Tibial nerve (tissue), 4 donors: Measurements from ENCODE around the gene CHTF18. TPM values are rescaled to one million over a fixed set of nuclear protein-coding genes. Genes with fewer than 3 reads are reported as not detected.
"Not testable (repeated sequence)": the region's sequence is repeated elsewhere in the genome, so short reads cannot be mapped to it uniquely, and the experiment has no call there.

ENCODE experiments used
- DNase-seq, 2 donors: peaks; one replicate each; pipeline ENCODE4 v3.0.0-alpha.2; 2019; ENCODE audit warnings: low spot score in 2 of 2
- H3K27ac ChIP-seq, 4 donors: fragments of 200-600 bp; sonication (generic) in 3 of 4; one replicate each; pipeline ENCODE4 v1.5.1; 2017 to 2019; ENCODE audit warnings: mild to moderate bottlenecking in 1 of 4
- H3K27me3 ChIP-seq, 2 donors: fragments of 200-600 bp; sonication (generic) in 1 of 2; one replicate each; pipeline versions ENCODE4 v1.5.1 to v1.6.0; 2017 to 2019
- H3K36me3 ChIP-seq, 3 donors: fragments of 200-600 bp; sonication (generic); one replicate each; pipeline ENCODE4 v1.5.1; 2018 to 2019
- H3K4me1 ChIP-seq, 4 donors: fragments of 200-600 bp; sonication (generic) in 3 of 4; one replicate each; pipeline ENCODE4 v1.5.1; 2017 to 2019
- H3K4me3 ChIP-seq, 4 donors: fragments of 200-600 bp; sonication (generic) in 3 of 4; one replicate each; pipeline ENCODE4 v1.5.1; 2017 to 2019; ENCODE audit warnings: mild to moderate bottlenecking in 1 of 4, moderate library complexity in 1 of 4
- H3K9me3 ChIP-seq, 4 donors: fragments of 200-600 bp; sonication (generic) in 3 of 4; one replicate each; pipeline ENCODE4 v1.5.1; 2017 to 2019
- EP300 ChIP-seq, 2 donors: sonication (generic); formaldehyde crosslinking; IDR thresholded peaks; one replicate each; pipeline ENCODE4 v1.6.1; 2017; ENCODE audit warnings: antibody characterized with exemption in 2 of 2, mild to moderate bottlenecking in 1 of 2
- POLR2A ChIP-seq, 2 donors: fragments of 450-650 bp; IDR thresholded peaks; one replicate each; pipeline ENCODE4 v1.6.1; 2017; ENCODE audit warnings: antibody characterized with exemption in 2 of 2, mild to moderate bottlenecking in 2 of 2, moderate library complexity in 2 of 2
- WGBS, 2 donors: methylation state at CpG; one replicate each; pipeline ENCODE4 v1.1.5; 2018; 5-methylcytosine and 5-hydroxymethylcytosine counted together
- total RNA-seq, 4 donors: library from RNA; depleted of rRNA; stranded (reverse); fragments of >200 nt; gene quantifications; one replicate each; pipeline ENCODE4 v1.1.0, GENCODE V29; 2016
- TF ChIP-seq, protein P1 (sequence below), 5 experiments: fragments of 200-600 bp in 3 of 5; fragments of 450-650 bp in 2 of 5; sonication (generic) in 3 of 5; IDR thresholded peaks; one replicate each; pipeline ENCODE4 v1.5.1; 2016 to 2019; ENCODE audit warnings: antibody characterized with exemption in 5 of 5, mild to moderate bottlenecking in 3 of 5, moderate library complexity in 2 of 5

The CHTF18 gene
- total RNA-seq, 4 donors from 2014 or later, result 6.1 to 57.5 (median 17.7) TPM

DNA sequence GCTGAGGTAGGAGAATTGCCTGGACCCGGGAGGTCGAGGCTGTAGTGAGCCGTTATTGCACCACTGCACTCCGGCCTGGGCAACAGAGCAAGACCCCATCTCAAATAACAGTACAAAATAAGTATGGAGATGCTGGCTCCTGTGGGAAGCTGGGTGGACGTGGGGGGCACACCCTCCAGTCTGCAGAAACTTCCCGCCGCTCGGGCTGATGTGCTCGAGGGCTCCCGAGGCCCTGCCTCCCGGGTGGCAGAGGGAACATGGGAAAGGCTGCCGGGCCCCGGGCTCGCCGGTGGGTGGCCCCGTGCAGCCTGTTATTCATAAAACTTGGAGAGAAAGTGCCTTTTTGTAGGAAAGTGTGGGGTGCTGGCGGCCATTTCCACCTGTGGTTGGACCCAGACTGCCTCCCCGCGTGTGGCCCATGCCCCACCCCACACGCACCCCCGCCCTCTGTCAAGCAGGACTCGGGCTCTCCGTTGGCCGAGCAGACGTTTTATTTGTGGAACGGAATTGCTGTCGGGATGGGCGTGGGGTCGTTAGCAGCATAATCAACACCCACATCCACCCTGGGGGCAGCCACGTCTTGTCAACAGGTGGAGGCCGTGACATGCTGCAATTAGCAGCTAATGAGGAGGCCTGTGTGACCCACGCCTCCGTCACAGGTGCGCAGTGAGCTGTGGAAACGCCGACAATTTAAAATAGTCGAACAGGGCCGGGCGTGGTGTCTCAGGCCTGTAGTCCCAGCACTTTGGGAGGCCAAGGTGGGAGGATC, 40.3 kb upstream of the CHTF18 start:
- TF ChIP-seq, protein P1, sequence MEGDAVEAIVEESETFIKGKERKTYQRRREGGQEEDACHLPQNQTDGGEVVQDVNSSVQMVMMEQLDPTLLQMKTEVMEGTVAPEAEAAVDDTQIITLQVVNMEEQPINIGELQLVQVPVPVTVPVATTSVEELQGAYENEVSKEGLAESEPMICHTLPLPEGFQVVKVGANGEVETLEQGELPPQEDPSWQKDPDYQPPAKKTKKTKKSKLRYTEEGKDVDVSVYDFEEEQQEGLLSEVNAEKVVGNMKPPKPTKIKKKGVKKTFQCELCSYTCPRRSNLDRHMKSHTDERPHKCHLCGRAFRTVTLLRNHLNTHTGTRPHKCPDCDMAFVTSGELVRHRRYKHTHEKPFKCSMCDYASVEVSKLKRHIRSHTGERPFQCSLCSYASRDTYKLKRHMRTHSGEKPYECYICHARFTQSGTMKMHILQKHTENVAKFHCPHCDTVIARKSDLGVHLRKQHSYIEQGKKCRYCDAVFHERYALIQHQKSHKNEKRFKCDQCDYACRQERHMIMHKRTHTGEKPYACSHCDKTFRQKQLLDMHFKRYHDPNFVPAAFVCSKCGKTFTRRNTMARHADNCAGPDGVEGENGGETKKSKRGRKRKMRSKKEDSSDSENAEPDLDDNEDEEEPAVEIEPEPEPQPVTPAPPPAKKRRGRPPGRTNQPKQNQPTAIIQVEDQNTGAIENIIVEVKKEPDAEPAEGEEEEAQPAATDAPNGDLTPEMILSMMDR (IDR thresholded peaks at IDR 0.05), result no peak
- TF ChIP-seq EP300 (IDR thresholded peaks at IDR 0.05) (no peak), POLR2A (IDR thresholded peaks at IDR 0.05) (no peak)
- H3K4me1 ChIP-seq, result no peaks in the 10 kb centered on the region
- H3K27me3 ChIP-seq, result peaks cover 0 to 16% of the 10 kb centered on the region in 2 donors
- no peak overlapping the region for H3K4me3 ChIP-seq
- DNase-seq, result no peak
- 72 to 73% methylated on average over 29 to 39 of the region's 39 CpGs for WGBS, 2 donors
- H3K9me3 ChIP-seq, result no peaks in the 10 kb centered on the region
- H3K36me3 ChIP-seq, result no peaks in the 10 kb centered on the region
- H3K27ac ChIP-seq, result no peak overlapping the region

DNA sequence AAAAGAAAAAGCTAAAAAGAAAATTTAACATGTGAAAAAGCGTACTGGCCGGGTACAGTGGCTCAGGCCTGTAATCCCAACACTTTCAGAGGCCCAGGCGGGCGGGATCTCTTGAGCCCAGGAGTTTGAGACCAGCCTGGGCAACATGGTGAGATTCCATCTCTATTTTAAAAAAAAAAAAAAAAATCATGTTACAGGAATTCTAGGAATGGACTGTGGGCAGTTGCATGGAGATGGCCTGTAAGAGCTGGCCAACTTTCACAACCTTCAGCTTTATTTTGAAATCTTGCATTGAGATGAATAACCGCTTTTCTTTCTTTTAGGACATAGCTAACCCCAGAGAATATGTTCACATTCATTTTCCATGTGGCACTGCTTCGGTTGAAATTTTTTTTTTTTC, 39.4 kb upstream of the CHTF18 start:
- Histone ChIP-seq H3K9me3 (no peaks in the 10 kb centered on the region), H3K36me3 (no peaks in the 10 kb centered on the region), H3K27me3 (peaks cover 0 to 23% of the 10 kb centered on the region in 2 donors), H3K27ac (no peak overlapping the region), H3K4me1 (no peaks in the 10 kb centered on the region), H3K4me3 (no peak overlapping the region)
- DNase-seq, result no peak
- no peak for TF ChIP-seq EP300 (IDR thresholded peaks at IDR 0.05)
- WGBS, 2 donors, result 59 to 77% methylated on average over 6 of the region's 6 CpGs

DNA sequence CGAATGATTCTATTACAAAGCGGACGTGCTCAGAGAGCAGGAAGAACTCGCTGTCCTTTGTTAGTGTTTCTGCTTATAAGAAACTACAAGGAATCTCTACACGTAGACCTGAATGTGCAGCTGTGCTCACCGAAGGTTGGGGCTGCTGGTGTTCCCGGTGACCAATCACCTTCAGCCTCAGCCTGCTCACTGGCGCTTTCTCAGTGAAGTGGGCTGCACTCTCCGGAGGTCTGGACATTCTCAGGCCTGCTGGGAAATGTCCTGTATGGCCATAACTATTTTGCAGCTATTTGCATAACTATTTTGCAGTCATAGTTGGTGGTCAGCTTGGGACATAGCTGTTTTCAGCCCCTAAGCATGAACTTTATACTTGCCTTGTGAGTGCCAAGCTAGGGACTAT, 37.9 kb upstream of the CHTF18 start:
- no peaks in the 10 kb centered on the region for H3K36me3 ChIP-seq
- WGBS, 2 donors, result 55 to 58% methylated on average over 9 of the region's 9 CpGs
- H3K4me1 ChIP-seq, result no peaks in the 10 kb centered on the region
- TF ChIP-seq EP300 (IDR thresholded peaks at IDR 0.05) (no peak), POLR2A (IDR thresholded peaks at IDR 0.05) (no peak)
- TF ChIP-seq, protein P1 (IDR thresholded peaks at IDR 0.05), result no peak
- DNase-seq, result no peak
- H3K9me3 ChIP-seq, result no peaks in the 10 kb centered on the region
- no peak overlapping the region for H3K27ac ChIP-seq
- no peak overlapping the region for H3K4me3 ChIP-seq
- H3K27me3 ChIP-seq, result peaks cover 0 to 23% of the 10 kb centered on the region in 2 donors

DNA sequence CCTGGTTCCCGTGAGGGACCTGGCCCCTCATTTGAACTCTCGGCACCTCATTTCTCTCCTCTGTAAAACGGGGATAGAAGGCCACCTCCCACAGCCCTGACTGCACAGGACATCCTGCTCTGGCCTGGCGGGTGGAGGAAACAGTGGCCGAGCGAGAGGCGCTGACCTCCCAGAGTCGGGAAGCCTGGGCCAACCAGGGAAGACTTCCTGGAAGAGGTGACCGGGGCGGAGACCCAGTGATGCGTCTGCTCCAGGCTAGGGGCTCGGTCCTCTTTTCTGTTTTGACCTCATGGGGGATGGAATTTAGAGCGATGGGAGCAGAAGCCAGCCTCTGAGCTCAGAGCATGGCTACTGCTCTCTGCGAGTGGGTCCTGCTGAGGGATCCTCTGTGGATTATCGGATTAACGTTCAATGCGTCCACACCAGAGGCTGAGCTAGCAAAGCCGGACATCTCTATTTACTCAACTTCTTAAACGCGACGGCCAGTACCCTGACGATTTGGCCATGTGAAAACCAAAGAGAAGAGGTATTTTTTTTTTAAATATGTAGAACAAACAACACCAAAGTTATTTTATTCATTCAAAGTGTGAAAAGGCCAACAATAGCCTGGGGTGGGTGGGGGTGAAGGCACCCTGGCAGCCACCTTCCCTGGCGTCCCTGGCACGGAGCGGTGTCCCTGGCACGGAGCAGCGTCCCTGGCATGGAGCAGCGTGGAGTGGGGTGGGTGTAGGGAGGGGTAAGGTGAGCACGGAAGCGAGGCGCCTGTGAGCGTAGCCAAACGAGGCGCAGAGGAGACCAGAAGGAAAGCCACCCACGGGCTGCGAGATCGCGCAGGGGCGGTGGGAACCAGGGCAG, 37.0 kb upstream of the CHTF18 start:
- TF ChIP-seq, protein P1 (IDR thresholded peaks at IDR 0.05), result no peak
- TF ChIP-seq POLR2A (IDR thresholded peaks at IDR 0.05) (no peak), EP300 (IDR thresholded peaks at IDR 0.05) (no peak)
- Histone ChIP-seq H3K36me3 (no peaks in the 10 kb centered on the region), H3K27me3 (peaks cover 0 to 23% of the 10 kb centered on the region in 2 donors), H3K4me1 (no peaks in the 10 kb centered on the region), H3K4me3 (no peak overlapping the region), H3K9me3 (peaks cover 0 to 2% (median 0%) of the 10 kb centered on the region in 4 donors), H3K27ac (no peak overlapping the region)
- WGBS, 2 donors, result 59 to 60% methylated on average over 26 to 39 of the region's 39 CpGs
- no peak for DNase-seq

DNA sequence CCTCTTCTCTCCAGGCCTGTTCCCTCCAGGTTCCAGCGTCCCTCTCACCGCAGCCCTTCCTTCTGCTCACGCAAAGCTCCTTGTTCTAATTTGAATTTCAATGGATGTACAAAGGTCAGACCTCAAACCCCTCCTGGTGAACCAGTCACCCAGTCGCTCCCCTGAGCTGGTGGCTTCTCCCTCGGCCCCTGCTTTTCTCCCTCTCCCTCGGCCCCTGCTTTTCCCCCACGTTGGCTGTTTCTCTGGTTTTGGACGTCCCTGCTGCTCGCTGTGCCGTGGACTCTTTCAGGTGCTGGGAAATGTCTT, 36.5 kb upstream of the CHTF18 start:
- H3K36me3 ChIP-seq, result no peaks in the 10 kb centered on the region
- no peak for DNase-seq
- H3K4me3 ChIP-seq, result no peak overlapping the region
- TF ChIP-seq, protein P1 (IDR thresholded peaks at IDR 0.05), result no peak
- no peak for TF ChIP-seq POLR2A (IDR thresholded peaks at IDR 0.05)
- no peak for TF ChIP-seq EP300 (IDR thresholded peaks at IDR 0.05)
- no peaks in the 10 kb centered on the region for H3K4me1 ChIP-seq
- H3K27me3 ChIP-seq, result peaks cover 0 to 23% of the 10 kb centered on the region in 2 donors
- H3K9me3 ChIP-seq, result peaks cover 0 to 7% (median 0%) of the 10 kb centered on the region in 4 donors
- 29 to 31% methylated on average over 9 to 10 of the region's 10 CpGs for WGBS, 2 donors
- no peak overlapping the region for H3K27ac ChIP-seq

DNA sequence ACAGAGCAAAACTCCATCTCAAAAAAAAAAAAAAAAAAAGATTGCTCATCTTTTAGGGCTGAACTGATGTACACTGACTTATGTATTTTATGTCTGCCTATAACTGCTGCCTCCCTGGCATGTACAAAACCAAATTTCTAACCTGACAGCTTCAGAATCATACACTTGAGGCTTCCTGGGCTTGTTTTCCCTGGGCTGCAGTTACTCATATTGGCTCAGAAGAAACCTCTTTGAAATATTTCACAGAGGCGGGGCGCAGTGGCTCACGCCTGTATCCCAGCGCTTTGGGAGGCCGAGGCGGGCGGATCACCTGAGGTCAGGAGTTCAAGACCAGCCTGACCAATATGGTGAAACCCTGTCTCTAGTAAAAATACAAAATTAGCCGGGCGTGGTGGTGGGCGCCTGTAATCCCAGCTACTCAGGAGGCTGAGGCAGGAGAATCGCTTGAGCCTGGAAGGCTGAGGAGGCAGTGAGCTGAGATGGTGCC, 34.3 kb upstream of the CHTF18 start:
- H3K36me3 ChIP-seq, H3K9me3 ChIP-seq, DNase-seq, H3K4me3 ChIP-seq, H3K4me1 ChIP-seq, H3K27ac ChIP-seq: not testable (repeated sequence)
- WGBS, 2 donors, result 83 to 88% methylated on average over 11 of the region's 11 CpGs
- peaks cover 0 to 23% of the 10 kb centered on the region in 2 donors for H3K27me3 ChIP-seq
